H9 (cell line): ENCODE results near the gene RSBN1L. TPM values are rescaled to one million over a fixed set of nuclear protein-coding genes. Genes with fewer than 3 reads are reported as not detected.

Source experiments
- DNase-seq: peaks from one replicate; pipeline ENCODE4 v3.0.0-alpha.2; 2017
- H2AFZ ChIP-seq: one replicate; pipeline ENCODE4 v1.6.1; 2013; ENCODE audit warnings: mild to moderate bottlenecking, low read length, control low read depth, moderate library complexity
- H2AK5ac ChIP-seq: 2 replicates; pipeline ENCODE4 v1.6.1; 2013; ENCODE audit warnings: low read length, control low read depth, mixed read lengths; ENCODE audit not compliant: insufficient read length
- H2BK120ac ChIP-seq: one replicate; pipeline ENCODE4 v1.6.1; 2013; ENCODE audit warnings: low read depth, mild to moderate bottlenecking, low read length, control low read depth, inconsistent platforms; ENCODE audit not compliant: poor library complexity, severe bottlenecking
- H2BK12ac ChIP-seq: 2 replicates; pipeline ENCODE4 v1.6.1; 2013; ENCODE audit warnings: low read length, control low read depth, mixed read lengths, low read depth; ENCODE audit not compliant: insufficient read length
- H2BK15ac ChIP-seq: 2 replicates; pipeline ENCODE4 v1.6.1; 2013; ENCODE audit warnings: low read depth, low read length, control low read depth
- H2BK20ac ChIP-seq: one replicate; pipeline ENCODE4 v1.6.1; 2013; ENCODE audit warnings: low read depth, mild to moderate bottlenecking, low read length, control low read depth, inconsistent platforms; ENCODE audit not compliant: poor library complexity, severe bottlenecking
- H2BK5ac ChIP-seq: 2 replicates; pipeline ENCODE4 v1.6.1; 2013; ENCODE audit warnings: low read length, control low read depth, mixed read lengths; ENCODE audit not compliant: insufficient read length
- H3K14ac ChIP-seq: 2 replicates; pipeline ENCODE4 v1.6.1; 2013; ENCODE audit warnings: low read length, control low read depth; ENCODE audit not compliant: insufficient read depth
- H3K18ac ChIP-seq: 2 replicates; pipeline ENCODE4 v1.6.1; 2013; ENCODE audit warnings: low read depth, mild to moderate bottlenecking, mixed read lengths, low read length, control low read depth; ENCODE audit not compliant: insufficient read length
- H3K23ac ChIP-seq: 2 replicates; pipeline ENCODE4 v1.6.1; 2013; ENCODE audit warnings: low read length, control low read depth, mixed read lengths, low read depth; ENCODE audit not compliant: insufficient read length
- H3K23me2 ChIP-seq: 2 replicates; pipeline ENCODE4 v1.6.1; 2013; ENCODE audit warnings: low read depth, mild to moderate bottlenecking, mixed read lengths, low read length, control low read depth; ENCODE audit not compliant: insufficient read length, poor library complexity, severe bottlenecking
- H3K27ac ChIP-seq: 2 replicates; pipeline ENCODE4 v1.5.1; 2013; ENCODE audit warnings: low read length, control low read depth, mixed read lengths, low read depth; ENCODE audit not compliant: insufficient read length
- H3K27me3 ChIP-seq: 2 replicates; pipeline ENCODE4 v1.6.1; 2013; ENCODE audit warnings: low read length, control low read depth, inconsistent platforms; ENCODE audit not compliant: insufficient read depth
- H3K4ac ChIP-seq: 2 replicates; pipeline ENCODE4 v1.6.1; 2013; ENCODE audit warnings: low read depth, mild to moderate bottlenecking, control low read depth, inconsistent platforms, low read length, moderate library complexity
- H3K4me1 ChIP-seq: 2 replicates; pipeline ENCODE4 v1.6.1; 2013; ENCODE audit warnings: low read length, control low read depth, inconsistent platforms; ENCODE audit not compliant: insufficient read depth
- H3K4me2 ChIP-seq: 2 replicates; pipeline ENCODE4 v1.6.1; 2013; ENCODE audit warnings: low read length, control low read depth, mixed read lengths; ENCODE audit not compliant: insufficient read length, insufficient read depth
- H3K56ac ChIP-seq: 2 replicates; pipeline ENCODE4 v1.6.1; 2013; ENCODE audit warnings: low read depth, mild to moderate bottlenecking, mixed read lengths, low read length, control low read depth; ENCODE audit not compliant: insufficient read length
- H3K79me1 ChIP-seq: 2 replicates; pipeline ENCODE4 v1.6.1; 2013; ENCODE audit warnings: low read depth, mild to moderate bottlenecking, moderate library complexity, low read length, control low read depth, inconsistent platforms; ENCODE audit not compliant: insufficient read depth, poor library complexity, severe bottlenecking
- H3K79me2 ChIP-seq: 2 replicates; pipeline ENCODE4 v1.6.1; 2013; ENCODE audit warnings: low read length, control low read depth, inconsistent platforms; ENCODE audit not compliant: insufficient read depth
- H3K9ac ChIP-seq: 2 replicates; pipeline ENCODE4 v1.6.1; 2013; ENCODE audit warnings: low read length, control low read depth, mixed read lengths; ENCODE audit not compliant: insufficient read length; ENCODE audit errors: extremely low read depth
- H3K9me3 ChIP-seq: one replicate; pipeline ENCODE4 v1.6.1; 2013; ENCODE audit warnings: low read depth, low read length, inconsistent platforms; ENCODE audit not compliant: control insufficient read depth
- H3T11ph ChIP-seq: one replicate; pipeline ENCODE4 v1.6.1; 2013; ENCODE audit warnings: mild to moderate bottlenecking, low read length, control low read depth, inconsistent platforms
- H4K20me1 ChIP-seq: one replicate; pipeline ENCODE4 v1.6.1; 2013; ENCODE audit not compliant: control insufficient read depth, insufficient read length, insufficient read depth
- H4K5ac ChIP-seq: 2 replicates; pipeline ENCODE4 v1.6.1; 2013; ENCODE audit warnings: low read depth, mild to moderate bottlenecking, mixed read lengths, low read length, control low read depth; ENCODE audit not compliant: insufficient read length
- H4K8ac ChIP-seq: replicated peaks from 2 replicates; pipeline ENCODE4 v1.6.1; 2013; ENCODE audit warnings: low read length, control low read depth, mixed read lengths, low read depth; ENCODE audit not compliant: insufficient read length
- H4K91ac ChIP-seq: 2 replicates; pipeline ENCODE4 v1.6.1; 2013; ENCODE audit warnings: low read depth, mild to moderate bottlenecking, moderate library complexity, mixed read lengths, low read length, control low read depth; ENCODE audit not compliant: insufficient read length
- H3K27ac Mint-ChIP-seq, 3 experiments: 2 replicates in 2 of 3; 3 replicates in 1 of 3; pipeline ENCODE4 v1.8.0; 2020 to 2021; ENCODE audit warnings: mixed read lengths in 3 of 3, mild to moderate bottlenecking in 1 of 3, moderate library complexity in 1 of 3
- H3K27me3 Mint-ChIP-seq: 2 replicates; pipeline ENCODE4 v1.8.0; 2021; ENCODE audit warnings: low read depth, mild to moderate bottlenecking, moderate library complexity, mixed read lengths
- H3K36me3 Mint-ChIP-seq, 3 experiments: 2 replicates in 2 of 3; 3 replicates in 1 of 3; pipeline ENCODE4 v1.8.0; 2020 to 2021; ENCODE audit warnings: low read depth in 3 of 3, mixed read lengths in 3 of 3; ENCODE audit not compliant: insufficient read depth in 1 of 3
- H3K4me1 Mint-ChIP-seq, 2 experiments: 2 replicates each; pipeline ENCODE4 v1.8.0; 2020; ENCODE audit warnings: mixed read lengths in 2 of 2
- H3K4me3 Mint-ChIP-seq, 2 experiments: 2 replicates in 1 of 2; 3 replicates in 1 of 2; pipeline ENCODE4 v1.8.0; 2020 to 2021; ENCODE audit warnings: mild to moderate bottlenecking in 2 of 2, mixed read lengths in 2 of 2, moderate library complexity in 1 of 2
- H3K9me3 Mint-ChIP-seq, 2 experiments: 2 replicates in 1 of 2; 3 replicates in 1 of 2; pipeline ENCODE4 v1.8.0; 2020; ENCODE audit warnings: mild to moderate bottlenecking in 2 of 2, mixed read lengths in 2 of 2, moderate library complexity in 1 of 2
- WGBS: extraction: QIAGEN DNeasy Blood & Tissue Kit; methylation state at CpG from one replicate; pipeline ENCODE4 v1.1.7; 2013; ENCODE audit warnings: missing lambda C conversion rate, low lambda C conversion rate, mixed read lengths; ENCODE audit not compliant: insufficient read length; ENCODE audit errors: extremely low coverage; 5-methylcytosine and 5-hydroxymethylcytosine counted together
- total RNA-seq: library from RNA; stranded (reverse); gene quantifications from 2 replicates; pipeline ENCODE4 v1.2.1, GENCODE V29; 2021
- TF ChIP-seq, protein P1 (sequence below): fragments of 200-600 bp; sonication (generic); conservative IDR thresholded peaks from 3 replicates; pipeline ENCODE4 v1.8.0; 2021; ENCODE audit warnings: antibody characterized with exemption, mild to moderate bottlenecking

Gene RSBN1L
- total RNA-seq, 1 experiment from 2014 or later = 20.6 TPM

- Histone ChIP-seq H2AK5ac (no peak overlapping the region), H3T11ph (no peak overlapping the region), H3K14ac (no peak overlapping the region), H2BK12ac (no peak overlapping the region), H3K23me2 (no peaks in the 10 kb centered on the region), H3K9ac (no peak overlapping the region), H3K79me1 (no peaks in the 10 kb centered on the region), H4K5ac (no peak overlapping the region), H3K23ac (no peak overlapping the region), H2BK120ac (no peak overlapping the region), H3K79me2 (no peaks in the 10 kb centered on the region), H2AFZ (no peak overlapping the region), H2BK5ac (no peak overlapping the region), H3K18ac (no peak overlapping the region), H3K9me3 (no peaks in the 10 kb centered on the region), H2BK20ac (no peak overlapping the region), H4K91ac (no peak overlapping the region), H3K56ac (no peak overlapping the region), H3K27ac (no peak overlapping the region), H2BK15ac (no peak overlapping the region), H4K20me1 (no peaks in the 10 kb centered on the region), H4K8ac (no peak overlapping the region), H3K4me1 (no peaks in the 10 kb centered on the region), H3K27me3 (no peaks in the 10 kb centered on the region), H3K4ac (no peak overlapping the region), H3K4me2 (no peak overlapping the region)
- H3K36me3 Mint-ChIP-seq = peaks cover 0 to 3% (median 0%) of the 10 kb centered on the region in 3 experiments; a peak in 1 of 7 replicates
- no peaks in the 10 kb centered on the region for H3K9me3 Mint-ChIP-seq
- no peak overlapping the region for H3K4me3 Mint-ChIP-seq
- TF ChIP-seq, protein P1, sequence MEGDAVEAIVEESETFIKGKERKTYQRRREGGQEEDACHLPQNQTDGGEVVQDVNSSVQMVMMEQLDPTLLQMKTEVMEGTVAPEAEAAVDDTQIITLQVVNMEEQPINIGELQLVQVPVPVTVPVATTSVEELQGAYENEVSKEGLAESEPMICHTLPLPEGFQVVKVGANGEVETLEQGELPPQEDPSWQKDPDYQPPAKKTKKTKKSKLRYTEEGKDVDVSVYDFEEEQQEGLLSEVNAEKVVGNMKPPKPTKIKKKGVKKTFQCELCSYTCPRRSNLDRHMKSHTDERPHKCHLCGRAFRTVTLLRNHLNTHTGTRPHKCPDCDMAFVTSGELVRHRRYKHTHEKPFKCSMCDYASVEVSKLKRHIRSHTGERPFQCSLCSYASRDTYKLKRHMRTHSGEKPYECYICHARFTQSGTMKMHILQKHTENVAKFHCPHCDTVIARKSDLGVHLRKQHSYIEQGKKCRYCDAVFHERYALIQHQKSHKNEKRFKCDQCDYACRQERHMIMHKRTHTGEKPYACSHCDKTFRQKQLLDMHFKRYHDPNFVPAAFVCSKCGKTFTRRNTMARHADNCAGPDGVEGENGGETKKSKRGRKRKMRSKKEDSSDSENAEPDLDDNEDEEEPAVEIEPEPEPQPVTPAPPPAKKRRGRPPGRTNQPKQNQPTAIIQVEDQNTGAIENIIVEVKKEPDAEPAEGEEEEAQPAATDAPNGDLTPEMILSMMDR = no peak
- peak overlapping the region in 1 of 3 experiments; percentile 41; a peak in 1 of 7 replicates for H3K27ac Mint-ChIP-seq
- no CpG with 5 or more reads among the region's 5 CpGs for WGBS
- no peaks in the 10 kb centered on the region for H3K27me3 Mint-ChIP-seq
- DNase-seq = no peak
- 0 out of 4 replicates have a peak, but pooled peaks cover 0 to 3% of the 10 kb centered on the region in 2 experiments for H3K4me1 Mint-ChIP-seq
Observed at GRCh38 chr7:77674878-77675277, 21.4 kb upstream of the RSBN1L start.
